Fibroblast of villous mesenchyme (primary cell): ENCODE results near the gene GP1BB. TPM values are rescaled to one million over a fixed set of nuclear protein-coding genes. Genes with fewer than 3 reads are reported as not detected.

Experiments
- DNase-seq: peaks from one replicate; pipeline ENCODE4 v3.0.0-alpha.2; 2010; ENCODE audit warnings: low read depth
- H3K4me3 ChIP-seq: 2 replicates; pipeline ENCODE4 v1.5.1; 2011; ENCODE audit warnings: low read depth, mild to moderate bottlenecking, low read length
- total RNA-seq: library from RNA; depleted of rRNA; stranded (reverse); fragments of >200 nt; gene quantifications from 2 replicates; pipeline ENCODE4 v1.2.3, GENCODE V29; 2012
- TF ChIP-seq, protein P1 (sequence below): IDR thresholded peaks from 2 replicates; pipeline ENCODE4 v1.5.1; 2012; ENCODE audit warnings: low read depth, mild to moderate bottlenecking, low read length; ENCODE audit not compliant: insufficient read depth

The GP1BB gene
- total RNA-seq, 1 donor = 0.86 TPM

DNA sequence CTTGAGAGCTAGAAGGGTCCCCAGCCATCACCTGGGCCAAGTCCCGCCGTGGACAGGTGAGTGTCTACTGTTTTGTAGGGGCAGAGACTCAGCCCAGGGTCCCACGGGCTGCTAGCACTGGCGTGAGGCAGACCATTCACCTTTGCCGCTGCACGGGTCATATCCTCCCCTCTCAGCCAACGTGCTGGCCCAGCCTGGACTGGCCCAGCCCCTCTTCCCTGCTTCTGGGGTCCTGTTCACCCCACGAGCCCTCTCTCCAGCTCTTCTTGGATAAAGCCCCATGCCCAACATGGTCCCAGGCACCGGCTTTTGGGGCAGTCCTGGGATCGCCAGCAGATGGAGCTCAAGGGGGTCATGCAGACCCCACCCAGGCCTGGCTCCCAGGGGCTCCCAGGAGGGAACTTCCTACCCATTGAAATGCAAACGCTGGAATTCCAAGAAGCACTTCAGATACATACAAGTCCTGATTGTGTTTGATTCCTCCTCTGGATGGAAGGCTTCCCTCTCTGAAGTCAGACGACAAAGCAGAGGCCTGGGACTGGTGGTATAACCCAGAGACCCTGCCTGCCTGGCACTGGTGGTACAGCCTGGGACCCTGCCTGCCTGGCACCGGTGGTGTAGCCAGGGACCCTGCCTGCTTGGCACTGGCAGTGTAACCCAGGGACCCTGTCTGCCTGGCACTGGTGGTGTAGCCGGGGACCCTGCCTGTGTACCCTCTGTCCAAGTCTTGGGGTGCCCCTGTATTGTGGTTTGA lies 18.0 kb upstream of the GP1BB start:
- no peak for DNase-seq
- TF ChIP-seq, protein P1, sequence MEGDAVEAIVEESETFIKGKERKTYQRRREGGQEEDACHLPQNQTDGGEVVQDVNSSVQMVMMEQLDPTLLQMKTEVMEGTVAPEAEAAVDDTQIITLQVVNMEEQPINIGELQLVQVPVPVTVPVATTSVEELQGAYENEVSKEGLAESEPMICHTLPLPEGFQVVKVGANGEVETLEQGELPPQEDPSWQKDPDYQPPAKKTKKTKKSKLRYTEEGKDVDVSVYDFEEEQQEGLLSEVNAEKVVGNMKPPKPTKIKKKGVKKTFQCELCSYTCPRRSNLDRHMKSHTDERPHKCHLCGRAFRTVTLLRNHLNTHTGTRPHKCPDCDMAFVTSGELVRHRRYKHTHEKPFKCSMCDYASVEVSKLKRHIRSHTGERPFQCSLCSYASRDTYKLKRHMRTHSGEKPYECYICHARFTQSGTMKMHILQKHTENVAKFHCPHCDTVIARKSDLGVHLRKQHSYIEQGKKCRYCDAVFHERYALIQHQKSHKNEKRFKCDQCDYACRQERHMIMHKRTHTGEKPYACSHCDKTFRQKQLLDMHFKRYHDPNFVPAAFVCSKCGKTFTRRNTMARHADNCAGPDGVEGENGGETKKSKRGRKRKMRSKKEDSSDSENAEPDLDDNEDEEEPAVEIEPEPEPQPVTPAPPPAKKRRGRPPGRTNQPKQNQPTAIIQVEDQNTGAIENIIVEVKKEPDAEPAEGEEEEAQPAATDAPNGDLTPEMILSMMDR = peak; percentile 8
- no peak overlapping the region for H3K4me3 ChIP-seq

DNA sequence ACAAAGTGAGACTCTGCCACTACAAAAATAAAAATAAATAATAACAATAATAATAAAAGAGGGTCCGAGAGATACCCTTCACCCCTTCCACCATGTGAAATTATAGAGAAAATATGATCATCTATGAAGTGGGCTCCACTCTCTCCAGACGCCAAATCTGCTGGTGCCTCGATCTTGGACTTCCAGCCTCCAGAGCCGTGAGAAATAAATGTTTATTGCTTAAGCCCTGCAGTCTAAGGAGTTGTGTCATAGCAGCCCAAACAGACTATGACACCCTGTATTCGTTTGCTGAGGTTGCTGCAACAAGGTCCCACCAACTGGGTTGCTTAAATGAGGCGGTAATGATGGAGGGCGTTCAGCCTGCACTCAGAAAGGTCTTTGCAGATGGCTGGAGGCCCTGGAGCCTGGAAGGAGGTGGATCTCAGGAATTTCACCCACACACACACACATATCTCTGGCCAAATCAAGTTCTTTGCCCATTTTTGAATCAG lies 16.6 kb upstream of the GP1BB start:
- TF ChIP-seq, protein P1 = no peak
- H3K4me3 ChIP-seq = no peak overlapping the region
- DNase-seq = no peak

DNA sequence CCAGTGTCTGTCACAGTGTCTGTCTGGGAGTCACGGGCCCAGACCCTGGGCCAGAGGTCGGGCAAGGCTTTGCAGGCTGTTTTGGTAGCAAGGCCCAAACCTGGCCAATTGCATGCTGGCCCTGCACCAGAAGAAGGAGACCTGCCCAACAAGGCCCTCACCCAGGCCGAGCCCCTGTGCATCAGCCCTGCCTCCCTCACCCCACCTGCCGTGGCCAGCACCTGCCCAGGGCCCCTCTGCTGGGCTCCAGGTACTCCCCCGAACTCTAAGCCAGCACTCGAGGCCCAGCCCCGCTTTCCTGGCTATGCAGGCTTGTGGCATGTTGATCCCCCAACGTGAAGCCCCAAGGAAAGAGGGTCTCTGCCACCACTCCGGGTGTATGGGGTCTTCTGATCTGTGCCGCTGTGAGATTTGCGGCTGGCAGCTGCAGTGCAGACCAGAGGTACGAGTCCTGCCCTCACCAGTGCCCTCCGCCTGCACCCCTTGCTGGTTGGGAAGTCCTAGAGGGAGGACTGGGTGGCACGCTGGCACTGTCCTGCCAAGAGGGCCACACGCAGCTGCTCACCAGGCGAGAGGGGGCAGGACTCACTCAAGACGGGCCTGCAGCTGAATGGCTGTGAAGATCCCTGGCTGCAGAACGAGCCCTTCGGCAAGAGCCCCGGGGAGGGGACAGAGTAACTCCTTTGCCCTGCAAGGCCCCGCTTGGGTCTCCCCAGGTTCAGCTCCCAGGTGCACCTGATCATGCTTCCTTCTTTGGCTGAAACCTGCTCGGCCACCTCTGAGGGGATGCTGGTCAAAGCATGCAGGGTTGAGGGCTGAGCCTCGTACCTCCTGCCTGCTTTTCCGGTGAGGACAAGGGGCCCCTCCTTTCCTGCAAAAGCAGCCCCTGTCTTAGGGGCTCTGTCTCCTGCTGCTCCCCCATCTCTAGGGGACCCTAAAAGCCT lies 15.7 kb upstream of the GP1BB start:
- TF ChIP-seq, protein P1 = no peak
- no peak for DNase-seq
- H3K4me3 ChIP-seq = no peak overlapping the region

DNA sequence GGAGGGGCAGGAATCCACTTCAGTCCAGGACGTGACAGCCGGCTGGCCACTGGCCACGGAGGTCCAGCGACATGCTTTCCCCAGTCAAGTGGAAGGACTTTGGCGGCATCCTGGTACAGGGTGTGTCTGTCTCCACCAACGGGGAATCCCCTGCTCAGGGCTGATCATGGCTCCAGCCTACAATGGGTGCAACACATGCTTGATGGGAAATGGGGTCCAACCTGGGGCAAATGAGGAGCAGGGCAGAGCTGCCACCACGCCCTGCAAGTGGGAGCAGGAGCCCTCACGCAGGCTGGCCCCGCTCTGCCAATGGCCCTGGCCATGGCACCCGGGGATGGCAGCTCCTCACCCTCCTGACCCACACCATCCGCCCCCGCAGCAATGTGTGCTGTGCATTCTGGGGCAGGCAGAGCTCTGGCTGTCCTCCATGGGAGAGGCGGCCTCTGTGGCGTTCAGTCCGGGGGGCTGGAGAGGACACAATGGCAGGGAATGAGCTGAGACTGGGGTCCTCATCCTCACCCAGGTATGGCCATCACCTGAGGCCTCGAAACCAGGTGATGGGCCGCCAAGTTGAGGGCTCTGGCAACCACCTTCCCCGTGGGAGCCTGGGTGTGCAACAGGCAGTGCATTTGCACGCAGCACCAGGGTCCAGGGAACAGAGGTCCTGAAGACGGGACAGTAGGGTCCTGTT lies 14.9 kb upstream of the GP1BB start:
- no peak overlapping the region for H3K4me3 ChIP-seq
- no peak for DNase-seq
- TF ChIP-seq, protein P1 = no peak

DNA sequence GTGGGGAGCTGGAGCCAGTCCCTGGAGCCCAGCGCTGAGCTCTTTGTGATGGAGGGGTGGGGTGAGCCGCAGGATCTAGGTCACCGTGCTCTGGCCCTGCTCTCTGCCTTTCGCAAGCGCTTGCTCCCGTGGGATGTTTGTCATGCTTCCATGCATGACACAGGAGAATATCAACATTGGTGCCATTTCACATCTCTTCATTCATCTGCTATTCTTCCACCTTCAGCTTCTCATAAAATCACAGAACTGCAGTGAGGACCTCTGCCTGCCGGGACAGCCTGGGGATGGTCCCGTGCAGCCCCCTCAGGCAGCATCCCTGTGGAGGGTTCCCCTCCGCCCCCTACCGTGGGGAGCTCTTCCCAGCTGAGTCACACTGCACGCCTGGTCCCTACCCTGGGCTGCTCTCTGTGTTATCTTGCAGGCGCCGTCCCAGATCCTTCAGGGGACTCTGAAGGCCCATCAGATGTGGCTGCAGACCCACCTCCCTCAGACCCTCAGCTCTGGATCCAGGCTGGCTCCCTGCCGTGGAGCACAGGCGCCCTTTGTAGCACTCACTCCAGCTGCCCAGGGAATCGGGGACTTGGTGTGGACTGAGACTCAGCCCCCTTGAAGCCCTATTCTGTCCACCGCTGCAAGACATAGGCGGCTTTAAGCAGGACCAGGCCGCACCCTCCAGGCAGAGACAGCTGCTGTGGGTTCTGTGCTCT lies 14.1 kb upstream of the GP1BB start:
- DNase-seq = peak; percentile 36
- H3K4me3 ChIP-seq = no peak overlapping the region
- TF ChIP-seq, protein P1 = no peak
